Liver (tissue), 9 donors: ENCODE measurements around the gene ITGB6. TPM values are rescaled to one million over a fixed set of nuclear protein-coding genes. Genes with fewer than 3 reads are reported as not detected.

Experiments used
- DNase-seq: peaks from one replicate; pipeline ENCODE4 v3.0.0-alpha.2; 2017; ENCODE audit warnings: low spot score
- H3K27ac ChIP-seq, 2 donors: one replicate each; pipeline ENCODE4 v1.7.0; 2013; ENCODE audit warnings: inconsistent platforms in 2 of 2, low read length in 2 of 2, control low read depth in 1 of 2, low read depth in 1 of 2, mild to moderate bottlenecking in 1 of 2
- H3K27me3 ChIP-seq, 4 donors: one replicate each; pipeline versions ENCODE4 v1.6.1 to v1.7.0; 2013; ENCODE audit warnings: low read length in 3 of 4, inconsistent platforms in 1 of 4, mild to moderate bottlenecking in 1 of 4, moderate library complexity in 1 of 4; ENCODE audit not compliant: control insufficient read depth in 4 of 4, insufficient read depth in 4 of 4
- H3K36me3 ChIP-seq, 4 donors: one replicate each; pipeline versions ENCODE4 v1.6.1 to v1.7.0; 2013; ENCODE audit warnings: low read length in 3 of 4, mild to moderate bottlenecking in 3 of 4, low read depth in 1 of 4, moderate library complexity in 1 of 4; ENCODE audit not compliant: control insufficient read depth in 4 of 4, insufficient read depth in 3 of 4
- H3K4me1 ChIP-seq, 4 donors: one replicate each; pipeline versions ENCODE4 v1.6.1 to v1.7.0; 2013; ENCODE audit warnings: low read length in 3 of 4, mild to moderate bottlenecking in 3 of 4, moderate library complexity in 1 of 4; ENCODE audit not compliant: control insufficient read depth in 4 of 4, insufficient read depth in 4 of 4
- H3K4me3 ChIP-seq, 3 donors: one replicate each; pipeline versions ENCODE4 v1.6.1 to v1.7.0; 2013; ENCODE audit warnings: low read length in 3 of 3, control low read depth in 1 of 3, low read depth in 1 of 3, mild to moderate bottlenecking in 1 of 3
- H3K9ac ChIP-seq, 2 donors: one replicate each; pipeline ENCODE4 v1.7.0; 2013; ENCODE audit warnings: low read length in 2 of 2, mild to moderate bottlenecking in 2 of 2, moderate library complexity in 2 of 2, control low read depth in 1 of 2, low read depth in 1 of 2
- H3K9me3 ChIP-seq, 4 donors: one replicate each; pipeline versions ENCODE4 v1.6.1 to v1.7.0; 2013; ENCODE audit warnings: low read length in 3 of 4; ENCODE audit not compliant: control insufficient read depth in 4 of 4
- ATF3 ChIP-seq: IDR thresholded peaks from 2 replicates; pipeline ENCODE4 v1.6.1; 2016; ENCODE audit warnings: antibody characterized with exemption
- CTCF ChIP-seq: fragments of 150-350 bp; IDR thresholded peaks from 2 replicates; pipeline ENCODE4 v1.5.1; 2017; ENCODE audit warnings: improper control_type of control experiment, low read depth, low read length; ENCODE audit not compliant: missing input control
- EGR1 ChIP-seq, 2 donors: IDR thresholded peaks; 2 replicates each; pipeline ENCODE4 v1.6.1; 2016 to 2018; ENCODE audit warnings: antibody characterized with exemption in 2 of 2, low read depth in 2 of 2
- FOXA1 ChIP-seq: IDR thresholded peaks from 2 replicates; pipeline ENCODE4 v1.6.1; 2016; ENCODE audit warnings: antibody characterized with exemption
- FOXA2 ChIP-seq: IDR thresholded peaks from 2 replicates; pipeline ENCODE4 v1.6.1; 2016; ENCODE audit warnings: antibody characterized with exemption
- HNF4A ChIP-seq, 2 donors: conservative IDR thresholded peaks; 2 replicates each; pipeline ENCODE4 v1.6.1; 2016; ENCODE audit warnings: antibody characterized with exemption in 2 of 2, mild to moderate bottlenecking in 2 of 2
- HNF4G ChIP-seq: IDR thresholded peaks from 2 replicates; pipeline ENCODE4 v1.6.1; 2016; ENCODE audit warnings: antibody characterized with exemption
- JUND ChIP-seq, 2 donors: IDR thresholded peaks; 2 replicates each; pipeline ENCODE4 v1.6.1; 2016; ENCODE audit warnings: antibody characterized with exemption in 2 of 2
- MAX ChIP-seq: IDR thresholded peaks from 2 replicates; pipeline ENCODE4 v1.6.1; 2016; ENCODE audit warnings: antibody characterized with exemption
- NR2F2 ChIP-seq: IDR thresholded peaks from 2 replicates; pipeline ENCODE4 v1.6.1; 2016; ENCODE audit warnings: antibody characterized with exemption
- RAD21 ChIP-seq, 2 donors: IDR thresholded peaks; 2 replicates each; pipeline ENCODE4 v1.6.1; 2016; ENCODE audit warnings: antibody characterized with exemption in 2 of 2, mild to moderate bottlenecking in 2 of 2
- REST ChIP-seq: IDR thresholded peaks from 2 replicates; pipeline ENCODE4 v1.6.1; 2016; ENCODE audit warnings: antibody characterized with exemption, mild to moderate bottlenecking
- RXRA ChIP-seq, 2 donors: IDR thresholded peaks; 2 replicates each; pipeline ENCODE4 v1.6.1; 2017 to 2018; ENCODE audit warnings: antibody characterized with exemption in 2 of 2, mild to moderate bottlenecking in 1 of 2
- SP1 ChIP-seq: IDR thresholded peaks from 2 replicates; pipeline ENCODE4 v1.6.1; 2018; ENCODE audit warnings: antibody characterized with exemption, mild to moderate bottlenecking
- TAF1 ChIP-seq: conservative IDR thresholded peaks from 2 replicates; pipeline ENCODE4 v1.6.1; 2016; ENCODE audit warnings: antibody characterized with exemption, mild to moderate bottlenecking
- YY1 ChIP-seq: IDR thresholded peaks from 2 replicates; pipeline ENCODE4 v1.6.1; 2016; ENCODE audit warnings: antibody characterized with exemption, mild to moderate bottlenecking
- ZBTB33 ChIP-seq: IDR thresholded peaks from 2 replicates; pipeline ENCODE4 v1.6.1; 2016; ENCODE audit warnings: antibody characterized with exemption
- WGBS: extraction: QIAGEN DNeasy Blood & Tissue Kit; methylation state at CpG from one replicate; pipeline ENCODE4 v1.1.7; 2013; 5-methylcytosine and 5-hydroxymethylcytosine counted together
- polyA plus RNA-seq, 2 donors: library from polyadenylated mRNA; stranded (reverse) in 1 of 2; unstranded in 1 of 2; fragments of 200-250 nt in 1 of 2; fragments of >200 nt in 1 of 2; fragmentation: Nextera tagmentation in 1 of 2; extraction: Ambion mirVana in 1 of 2; gene quantifications; one replicate each; pipeline versions ENCODE4 v1.2.1 to v1.2.3, GENCODE V29; 2013 to 2015
- total RNA-seq, 2 donors: library from RNA; depleted of rRNA; stranded (reverse); fragments of >200 nt; gene quantifications; one replicate each; pipeline ENCODE4 v1.2.3, GENCODE V29; 2014
- donor health status: healthy.
- donor health status: healthy.
- donor health status: healthy.
- donor health status: healthy.
- donor health status: healthy.

The ITGB6 gene
- total and polyA plus RNA-seq, 4 donors, result 0.03 to 0.10 (median 0.08) TPM; not detected in 1

GRCh38 chr2:160109939-160110673, 90.0 kb downstream of the ITGB6 start:
- Histone ChIP-seq H3K9me3 (no peaks in the 10 kb centered on the region), H3K4me3 (no peak overlapping the region), H3K9ac (no peak overlapping the region), H3K36me3 (no peaks in the 10 kb centered on the region), H3K4me1 (no peaks in the 10 kb centered on the region), H3K27me3 (peaks cover 0 to 4% (median 0%) of the 10 kb centered on the region in 4 donors), H3K27ac (no peak overlapping the region)
- peak; percentile 41 for DNase-seq
- 44% methylated on average over 8 of the region's 8 CpGs for WGBS
- TF ChIP-seq SP1, result no peak
- peak; percentile 93 to 94 for TF ChIP-seq RAD21 (IDR thresholded peaks at IDR 0.05)
- peak; percentile 70 for TF ChIP-seq CTCF
- TF ChIP-seq EGR1 (IDR thresholded peaks at IDR 0.05; ENCODE audit: low read depth in 2 of 2), result no peak

- TF ChIP-seq EGR1 (IDR thresholded peaks at IDR 0.05; ENCODE audit: low read depth in 2 of 2), result no peak
- TF ChIP-seq FOXA2, result no peak
- TF ChIP-seq YY1, result no peak
- no peak for TF ChIP-seq FOXA1
- TF ChIP-seq RXRA (IDR thresholded peaks at IDR 0.05), result no peak
- no peak for TF ChIP-seq NR2F2
- no peak for TF ChIP-seq TAF1
- H3K9ac ChIP-seq, result no peak overlapping the region
- H3K9me3 ChIP-seq, result no peaks in the 10 kb centered on the region
- H3K27ac ChIP-seq, result no peak overlapping the region
- H3K4me1 ChIP-seq, result no peaks in the 10 kb centered on the region
- no peak overlapping the region for H3K4me3 ChIP-seq
- no peak for DNase-seq
- WGBS, result 90% methylated on average over 3 of the region's 3 CpGs
- H3K27me3 ChIP-seq, result peaks cover 0 to 4% (median 0%) of the 10 kb centered on the region in 4 donors
- no peaks in the 10 kb centered on the region for H3K36me3 ChIP-seq
Measured at GRCh38 chr2:160109243-160109642, 90.8 kb downstream of the ITGB6 start.

- Histone ChIP-seq H3K27ac (no peak overlapping the region), H3K4me3 (no peak overlapping the region), H3K4me1 (no peaks in the 10 kb centered on the region), H3K9me3 (no peaks in the 10 kb centered on the region), H3K36me3 (no peaks in the 10 kb centered on the region), H3K27me3 (no peaks in the 10 kb centered on the region), H3K9ac (no peak overlapping the region)
- DNase-seq, result no peak
- 70% methylated on average over 2 of the region's 2 CpGs for WGBS
- no peak for TF ChIP-seq NR2F2
- no peak for TF ChIP-seq RAD21 (IDR thresholded peaks at IDR 0.05)
- TF ChIP-seq FOXA2, result no peak
- no peak for TF ChIP-seq ATF3
- no peak for TF ChIP-seq MAX
- TF ChIP-seq CTCF, result no peak
- no peak for TF ChIP-seq JUND (IDR thresholded peaks at IDR 0.05)
- no peak for TF ChIP-seq TAF1
- TF ChIP-seq EGR1 (IDR thresholded peaks at IDR 0.05; ENCODE audit: low read depth in 2 of 2), result no peak
- no peak for TF ChIP-seq HNF4A (conservative IDR thresholded peaks at IDR 0.05)
- TF ChIP-seq RXRA (IDR thresholded peaks at IDR 0.05), result no peak
- TF ChIP-seq ZBTB33, result no peak
- no peak for TF ChIP-seq REST
- no peak for TF ChIP-seq HNF4G
Measured at GRCh38 chr2:160108646-160109045, 91.4 kb downstream of the ITGB6 start.
